ENCODE measurements around the gene WWTR1. TPM values are rescaled to one million over a fixed set of nuclear protein-coding genes. Genes with fewer than 3 reads are reported as not detected.

Gene WWTR1
- 187 and 209 TPM in 2 replicates for total RNA-seq

DNA sequence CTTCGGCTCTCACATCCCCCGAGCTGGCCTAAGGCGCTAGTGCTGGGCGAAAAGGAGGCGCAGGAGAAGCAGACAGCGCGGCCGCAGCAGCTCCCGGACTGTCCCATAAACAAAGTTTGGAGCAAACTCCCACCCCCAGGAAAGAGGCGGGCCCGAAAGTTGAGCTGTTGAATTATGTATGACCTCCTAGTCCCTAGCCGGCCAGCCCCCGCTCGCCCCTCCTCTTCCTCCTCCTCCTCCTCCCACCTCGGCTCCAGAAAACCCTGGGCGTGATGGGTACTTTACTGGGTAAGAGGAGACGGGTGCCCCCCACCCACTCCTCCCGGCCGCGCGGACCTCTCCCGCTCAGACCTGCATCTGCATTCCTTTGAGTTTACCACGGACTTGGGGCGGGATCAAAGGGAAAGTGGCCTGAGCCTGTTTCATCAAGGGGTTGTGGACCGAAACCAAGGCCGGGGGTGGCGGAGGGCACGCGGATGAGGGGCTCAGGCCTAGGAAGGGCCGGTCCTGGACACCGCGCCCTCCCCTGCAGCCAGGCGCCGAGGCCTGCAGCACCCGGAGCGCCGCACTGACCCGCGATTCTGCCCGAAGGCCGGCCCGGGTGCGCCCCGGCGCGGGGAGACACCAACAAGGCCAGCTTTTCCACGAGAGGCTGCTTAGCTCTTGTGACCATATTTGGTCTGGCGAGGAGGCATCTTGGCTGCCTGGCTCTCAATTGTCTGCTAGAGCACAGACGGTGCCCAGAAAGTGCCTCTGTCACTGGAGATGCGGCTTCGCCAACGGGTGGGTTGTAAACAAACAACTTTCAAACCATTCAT, at the start of gene WWTR1:
Gene WWTR1 (minus strand): TSS at position 100 of the 818 bp plus-strand sequence. CDS start 719 bp downstream, outside the sequence.
- peak; percentile 91 for DNase-seq (ENCODE audit: low read depth)

DNA sequence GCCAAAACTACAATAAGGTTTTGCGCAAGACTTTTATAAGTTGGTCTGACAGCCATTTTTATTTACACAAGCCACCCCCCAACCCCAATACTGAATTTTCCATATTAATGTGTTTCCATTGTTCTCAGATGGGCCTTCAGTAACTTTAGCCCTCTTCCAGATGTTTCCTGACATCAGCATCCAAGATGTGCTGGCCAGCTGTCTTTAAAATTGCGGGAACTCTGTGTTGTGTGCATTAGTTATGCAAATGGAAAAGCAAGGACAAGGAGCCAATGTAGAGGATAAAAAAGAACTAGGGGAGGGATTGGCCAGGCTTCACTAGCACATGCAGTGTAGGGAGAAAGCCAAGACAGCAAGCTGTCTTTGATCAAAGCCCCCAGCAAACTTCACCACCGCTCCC, 49.1 kb upstream of the WWTR1 start:
- no peak for DNase-seq (ENCODE audit: low read depth)

GRCh38 chr3:149705416-149705815, 47.6 kb upstream of the WWTR1 start:
- DNase-seq (ENCODE audit: low read depth) = no peak

- DNase-seq (ENCODE audit: low read depth) = no peak
These were observed 45.6 kb upstream of the WWTR1 start for GRCh38 chr3:149703466-149703865.

- peak; percentile 9 for DNase-seq (ENCODE audit: low read depth)
These were observed 45.0 kb upstream of the WWTR1 start for GRCh38 chr3:149702691-149703441.

DNA sequence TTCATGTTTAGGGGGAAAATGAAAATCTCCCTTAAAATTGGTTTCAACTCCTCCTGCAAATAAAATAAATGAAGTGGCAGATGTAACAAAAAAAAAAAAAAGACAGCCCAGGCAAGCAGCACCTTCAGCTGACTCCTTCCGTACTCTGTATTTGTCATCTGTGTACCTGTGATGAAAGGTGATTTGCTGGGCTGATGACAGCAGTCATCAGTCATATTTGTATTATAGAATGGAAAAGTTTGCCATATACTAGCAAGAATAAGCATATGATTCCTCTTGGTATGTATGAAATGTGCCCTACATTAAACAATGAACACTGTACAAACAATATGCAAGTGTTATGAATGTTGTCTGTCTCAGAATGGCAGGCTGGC, 44.1 kb upstream of the WWTR1 start:
- no peak for DNase-seq (ENCODE audit: low read depth)

GRCh38 chr3:149701206-149701976, 43.6 kb upstream of the WWTR1 start:
- DNase-seq (ENCODE audit: low read depth) = no peak

- DNase-seq (ENCODE audit: low read depth) = peak; percentile 22
These were observed 30.4 kb upstream of the WWTR1 start for GRCh38 chr3:149688122-149688757.

- no peak for DNase-seq (ENCODE audit: low read depth)
These were observed 29.2 kb upstream of the WWTR1 start for GRCh38 chr3:149686996-149687395.

DNA sequence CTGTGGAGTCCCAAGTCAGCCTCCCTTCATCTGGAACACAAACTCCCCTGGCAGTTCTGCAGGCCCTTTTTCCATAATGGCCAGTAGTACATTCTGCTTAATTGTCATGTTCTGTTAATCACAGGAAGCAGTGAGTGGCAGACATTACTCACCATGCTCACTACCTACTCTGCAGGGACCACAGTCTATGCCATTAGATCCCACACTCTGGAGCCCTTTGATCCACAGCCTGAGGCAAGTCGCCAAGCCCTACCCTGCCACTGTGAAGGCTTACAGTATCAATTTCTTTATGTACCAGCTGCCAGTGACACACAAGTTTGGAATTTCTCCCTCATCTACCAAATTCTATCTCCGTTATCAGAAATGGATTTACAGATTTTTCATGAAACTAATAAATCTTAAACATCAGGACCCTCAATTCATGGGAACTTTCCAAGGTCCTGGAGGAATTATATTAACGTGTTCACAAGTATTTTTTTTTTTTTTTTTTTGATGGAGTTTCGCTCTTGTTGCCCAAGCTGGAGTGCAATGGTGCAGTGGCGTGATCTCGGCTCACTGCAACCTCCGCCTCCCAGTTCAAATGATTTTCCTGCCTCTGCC, 20.6 kb upstream of the WWTR1 start:
- peak; percentile 86 for DNase-seq (ENCODE audit: low read depth)

- no peak for DNase-seq (ENCODE audit: low read depth)
These were observed 15.6 kb upstream of the WWTR1 start for GRCh38 chr3:149673393-149673792.

DNA sequence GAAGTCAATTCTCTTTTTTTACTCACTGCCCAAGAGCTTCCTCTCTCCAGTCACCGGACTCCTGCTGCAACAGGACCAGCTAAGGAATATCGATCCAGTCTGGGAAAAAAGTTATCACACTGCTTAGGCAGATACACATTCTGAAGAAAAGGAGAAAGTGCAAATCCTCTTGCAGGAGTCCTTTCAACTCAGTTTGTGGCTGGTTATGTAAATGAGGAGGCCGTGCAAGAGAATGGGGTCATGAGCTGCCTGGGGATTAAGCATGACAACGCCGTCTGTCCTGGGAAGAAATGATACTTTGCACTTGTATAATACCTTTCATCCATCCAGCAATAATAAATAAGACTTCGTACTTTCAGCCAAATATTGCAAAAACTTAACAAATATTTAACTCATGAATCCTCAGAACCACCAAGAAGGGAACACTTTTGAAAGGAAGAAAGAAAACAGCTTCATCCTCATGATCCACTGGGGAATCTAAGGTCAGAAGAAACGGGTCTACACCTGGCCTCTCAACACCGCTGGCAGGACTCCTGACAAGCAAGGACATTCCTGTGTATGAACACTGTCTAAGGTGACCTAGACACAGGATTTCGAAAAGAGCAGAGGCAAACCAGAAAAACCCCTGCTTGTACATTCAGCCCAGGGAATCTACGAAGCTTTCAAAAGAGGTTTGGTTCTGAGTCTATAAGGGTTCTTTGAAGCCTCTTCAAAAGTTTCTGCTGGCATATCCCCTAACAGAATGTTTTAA, 13.1 kb upstream of the WWTR1 start:
- no peak for DNase-seq (ENCODE audit: low read depth)

DNA sequence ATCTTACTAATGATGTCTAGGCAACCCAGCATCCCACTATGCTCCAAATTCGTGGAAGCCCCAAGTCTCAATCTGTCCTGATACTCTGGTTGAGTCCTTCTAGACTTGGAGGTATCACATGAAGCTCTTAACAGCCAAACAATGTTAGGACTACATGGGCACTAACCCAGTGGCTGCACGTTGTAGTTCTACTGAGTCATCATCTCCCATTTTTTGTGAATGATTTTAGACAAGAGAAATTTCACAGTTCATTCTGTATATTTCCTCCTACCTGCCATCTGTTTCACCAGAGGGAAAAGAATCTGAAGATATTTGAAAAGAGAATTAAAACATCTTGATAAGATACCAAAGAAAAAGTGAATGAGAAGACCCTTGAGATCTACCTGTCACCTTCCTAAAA, 9.8 kb upstream of the WWTR1 start:
- no peak for DNase-seq (ENCODE audit: low read depth)

- no peak for DNase-seq (ENCODE audit: low read depth)
These were observed 6.1 kb upstream of the WWTR1 start for GRCh38 chr3:149663966-149664365.

DNA sequence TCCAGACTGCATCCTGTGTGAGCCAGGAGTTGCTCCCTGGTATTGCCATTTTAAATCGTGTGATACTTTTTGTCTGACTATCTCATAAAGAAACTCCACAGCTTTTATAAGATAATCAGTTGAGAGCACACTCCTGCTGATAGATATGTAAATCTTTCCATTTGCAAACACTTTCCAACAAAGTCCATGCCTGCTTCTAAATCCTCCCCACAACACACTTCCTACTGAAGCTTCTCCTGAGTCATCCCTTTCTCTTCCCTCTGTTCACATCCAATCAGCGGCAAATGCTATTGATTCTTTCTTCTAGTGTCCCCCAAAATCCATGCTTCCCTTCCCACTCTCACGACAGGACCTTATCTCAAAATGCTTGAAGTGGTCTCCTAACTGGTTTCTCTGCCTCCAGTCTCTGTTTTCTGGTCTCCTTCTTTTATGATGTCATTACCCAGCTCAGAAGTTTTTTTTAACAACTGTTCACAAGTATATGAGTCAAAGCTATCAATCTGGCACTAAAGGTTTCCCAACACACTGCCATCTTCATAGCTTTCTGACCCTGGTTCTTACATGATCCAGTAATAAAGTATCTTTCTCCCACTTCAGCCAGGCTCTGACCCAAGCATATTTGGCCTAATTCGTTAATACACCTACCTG, 4.5 kb upstream of the WWTR1 start:
- peak; percentile 59 for DNase-seq (ENCODE audit: low read depth)

- no peak for DNase-seq (ENCODE audit: low read depth)
These were observed 2.6 kb upstream of the WWTR1 start for GRCh38 chr3:149660462-149660861.

- DNase-seq (ENCODE audit: low read depth) = no peak
These were observed 1.1 kb upstream of the WWTR1 start for GRCh38 chr3:149658744-149659497.

DNA sequence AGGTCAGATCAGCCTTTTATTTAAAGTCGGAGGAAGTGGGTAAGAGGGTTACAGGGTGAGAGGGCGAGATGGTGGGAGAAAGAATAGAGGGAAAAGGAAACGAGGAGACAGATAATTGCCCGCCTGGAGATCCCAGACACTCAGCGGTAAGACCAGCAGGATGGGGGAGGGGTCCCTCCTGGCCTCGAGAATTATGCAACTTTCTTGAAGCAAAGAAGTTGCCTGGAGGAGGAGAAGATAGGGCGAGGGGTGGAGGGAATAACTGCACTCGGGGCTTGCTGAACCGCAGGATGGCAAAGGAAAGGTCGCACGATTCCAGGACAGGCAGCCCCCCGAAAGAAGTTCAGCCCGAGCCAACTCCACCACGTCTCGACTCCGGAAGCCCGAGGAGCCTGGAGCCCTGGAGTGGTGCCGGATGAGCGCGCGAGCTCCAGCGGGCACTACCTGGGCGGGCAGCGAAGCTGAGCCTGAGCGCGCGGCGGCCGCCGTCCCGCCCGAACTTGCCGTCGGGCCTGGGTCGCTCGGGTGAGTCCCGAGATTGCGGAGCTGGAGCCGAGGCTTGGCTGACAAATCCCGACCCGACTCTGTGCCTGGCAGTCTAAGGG, 402 bp downstream of the WWTR1 start:
- DNase-seq (ENCODE audit: low read depth) = peak; percentile 69
